ENCODE measurements around the gene DUSP6.

DNA sequence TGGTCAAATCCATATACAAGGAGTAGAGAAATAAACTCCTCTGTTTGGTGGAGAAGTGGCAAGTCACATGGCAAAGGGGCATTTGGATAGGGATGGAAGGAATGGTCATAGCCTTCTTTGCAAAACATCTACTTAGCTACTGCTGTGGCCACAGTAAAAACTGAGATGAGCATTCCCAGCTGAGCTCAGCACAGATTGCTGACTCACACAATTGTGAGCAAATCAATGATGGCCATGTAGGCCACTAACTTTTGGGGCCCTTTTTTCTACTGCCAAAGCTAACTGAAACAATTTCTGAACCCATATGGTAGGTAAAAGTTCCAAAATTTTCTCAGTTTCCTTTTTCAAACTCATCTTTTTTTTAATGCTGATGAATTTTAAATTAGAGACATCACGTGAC, 31.6 kb downstream of the DUSP6 start:
- TF ChIP-seq, protein P1, sequence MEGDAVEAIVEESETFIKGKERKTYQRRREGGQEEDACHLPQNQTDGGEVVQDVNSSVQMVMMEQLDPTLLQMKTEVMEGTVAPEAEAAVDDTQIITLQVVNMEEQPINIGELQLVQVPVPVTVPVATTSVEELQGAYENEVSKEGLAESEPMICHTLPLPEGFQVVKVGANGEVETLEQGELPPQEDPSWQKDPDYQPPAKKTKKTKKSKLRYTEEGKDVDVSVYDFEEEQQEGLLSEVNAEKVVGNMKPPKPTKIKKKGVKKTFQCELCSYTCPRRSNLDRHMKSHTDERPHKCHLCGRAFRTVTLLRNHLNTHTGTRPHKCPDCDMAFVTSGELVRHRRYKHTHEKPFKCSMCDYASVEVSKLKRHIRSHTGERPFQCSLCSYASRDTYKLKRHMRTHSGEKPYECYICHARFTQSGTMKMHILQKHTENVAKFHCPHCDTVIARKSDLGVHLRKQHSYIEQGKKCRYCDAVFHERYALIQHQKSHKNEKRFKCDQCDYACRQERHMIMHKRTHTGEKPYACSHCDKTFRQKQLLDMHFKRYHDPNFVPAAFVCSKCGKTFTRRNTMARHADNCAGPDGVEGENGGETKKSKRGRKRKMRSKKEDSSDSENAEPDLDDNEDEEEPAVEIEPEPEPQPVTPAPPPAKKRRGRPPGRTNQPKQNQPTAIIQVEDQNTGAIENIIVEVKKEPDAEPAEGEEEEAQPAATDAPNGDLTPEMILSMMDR (IDR thresholded peaks at IDR 0.05 in 2 of 3, conservative IDR thresholded peaks at IDR 0.05 in 1 of 3; ENCODE audit: insufficient read depth in 2 of 3, low read depth in 1 of 3, low read length in 3 of 3), result no peak
- TF ChIP-seq CBFB (CRISPR knock-in tag; IDR thresholded peaks at IDR 0.05), result no peak
- no peak for TF ChIP-seq UBTF (IDR thresholded peaks at IDR 0.05; ENCODE audit: borderline replicate concordance in 1 of 2, low read depth in 2 of 2, low read length in 2 of 2)
- no peak for TF ChIP-seq ZNF354B (CRISPR knock-in tag; IDR thresholded peaks at IDR 0.05)
- no peak for TF ChIP-seq MCM7 (IDR thresholded peaks at IDR 0.05)
- TF ChIP-seq MAFG (tag; conservative IDR thresholded peaks at IDR 0.05), result peak; percentile 80

Measured in K562 (cell line).